ENCODE measurements around the gene GOLGA8K.
"Not testable (repeated sequence)": the region's sequence is repeated elsewhere in the genome, so short reads cannot be mapped to it uniquely, and the experiment has no call there.

GOLGA8K gene

GRCh38 chr15:32352748-32353147 is 50.3 kb downstream of the GOLGA8K start:
- DNase-seq, result not testable (repeated sequence)

DNA sequence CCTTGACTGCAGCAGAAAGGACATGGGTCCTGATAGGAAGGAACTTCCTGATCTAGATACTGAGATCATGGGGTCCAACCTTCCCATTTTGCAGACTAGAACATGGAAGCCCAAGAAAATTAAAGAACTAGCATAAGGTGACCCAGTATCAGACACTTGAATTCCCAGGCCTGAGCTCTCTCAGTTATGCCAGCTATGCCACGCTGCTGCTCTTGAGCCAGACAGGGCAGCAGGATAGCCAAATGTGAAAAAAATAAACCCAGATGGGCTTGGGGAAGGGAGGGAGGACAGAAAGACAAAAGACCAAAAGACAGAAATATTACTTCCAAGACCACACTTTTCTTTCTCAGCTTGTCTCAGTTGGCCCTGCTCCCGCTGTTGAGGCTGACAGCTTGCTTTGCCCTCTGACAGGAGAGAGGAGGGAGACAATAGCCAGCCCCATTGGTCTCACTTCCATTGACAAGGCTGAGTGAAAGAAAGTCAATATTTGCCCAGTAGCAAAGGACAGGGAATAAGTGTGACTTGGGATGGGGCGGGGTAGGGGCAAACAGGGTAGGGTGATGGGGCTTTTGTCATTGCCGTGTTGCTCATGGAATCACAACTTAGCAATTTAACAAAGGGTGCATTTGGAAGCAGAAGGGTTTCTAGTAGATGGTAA is 52.4 kb downstream of the GOLGA8K start:
- not testable (repeated sequence) for DNase-seq

- DNase-seq, result not testable (repeated sequence)
These were observed 56.1 kb downstream of the GOLGA8K start for GRCh38 chr15:32347037-32347436.

DNA sequence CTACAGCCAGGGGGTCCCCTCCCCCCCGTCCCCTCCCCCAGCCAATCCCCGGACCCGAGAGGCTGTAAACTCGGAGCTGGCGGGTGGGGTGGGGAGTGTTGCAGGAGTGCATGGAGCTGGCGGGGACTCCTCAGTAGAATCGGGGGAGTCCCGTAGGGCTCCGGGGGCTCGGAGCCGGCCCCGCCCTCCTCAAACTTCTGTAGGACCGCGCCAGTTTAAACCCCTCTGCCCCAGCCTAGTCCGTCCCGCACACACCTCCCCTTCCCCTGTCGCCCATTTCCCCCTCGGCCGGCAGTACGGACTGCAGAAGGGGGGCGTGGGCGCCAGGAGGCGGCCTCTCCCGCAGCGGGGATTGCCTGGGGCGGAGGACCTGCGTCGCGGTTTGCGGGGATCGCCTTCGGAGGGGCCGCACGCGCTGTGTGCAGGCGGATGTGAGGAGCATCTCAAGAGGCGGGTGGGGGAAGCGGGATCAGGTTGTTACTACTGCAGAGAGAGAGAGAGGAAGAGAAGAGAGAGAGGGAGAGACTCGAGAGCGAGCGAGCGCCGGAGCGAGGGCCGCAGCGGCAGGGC is 57.0 kb downstream of the GOLGA8K start:
- DNase-seq, result not testable (repeated sequence)

DNA sequence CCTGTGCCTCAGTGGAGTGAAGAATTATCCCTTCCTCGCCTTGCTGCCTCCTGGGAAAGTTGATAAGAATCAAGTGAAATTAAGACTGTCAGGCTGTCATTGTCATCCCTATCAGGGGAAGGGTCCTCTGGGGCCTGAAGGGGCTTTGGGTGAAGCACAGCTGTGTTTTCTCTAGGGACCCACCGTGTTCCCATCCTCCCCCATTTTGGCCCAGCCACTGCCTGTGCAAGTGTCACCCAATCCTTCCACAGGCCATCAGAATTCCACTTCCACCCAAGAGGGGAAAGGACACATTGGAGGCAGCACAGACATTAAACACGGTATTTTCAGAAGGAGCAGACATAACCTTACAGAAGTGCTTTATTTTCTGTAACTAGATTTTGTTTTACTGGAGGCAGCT is 59.2 kb downstream of the GOLGA8K start:
- DNase-seq, result not testable (repeated sequence)
